GM13976 (cell line): ENCODE results near the gene RBMY1J.
"Not testable (repeated sequence)": the region's sequence is repeated elsewhere in the genome, so short reads cannot be mapped to it uniquely, and the experiment has no call there.

Experiments used
- DNase-seq: peaks from one replicate; pipeline ENCODE4 v3.0.0; 2012; ENCODE audit warnings: low spot score
- in situ Hi-C: fragments of 300-500 bp; cut with MboI; formaldehyde crosslinking; loops from one replicate; pipeline ENCODE4 v1.12.0; 2022; ENCODE audit warnings: low sequenced_read_pairs, mixed read lengths, inconsistent platforms; ENCODE audit not compliant: unreplicated experiment
- TF ChIP-seq, protein P1 (sequence below): IDR thresholded peaks from 2 replicates; pipeline ENCODE4 v1.5.1; 2012; ENCODE audit warnings: borderline replicate concordance, mild to moderate bottlenecking; ENCODE audit not compliant: insufficient read depth; ENCODE audit errors: extremely low read depth, missing control alignments, control extremely low read depth

RBMY1J gene

GRCh38 chrY:22403110-22403509 is at the start of gene RBMY1J:
TSS of gene RBMY1J (plus strand) at chrY:22403410. CDS start at chrY:22405448, 2,038 bp downstream.
- in situ Hi-C loops, DNase-seq: not testable (repeated sequence)

GRCh38 chrY:22367416-22367815 is 35.8 kb upstream of the RBMY1J start:
- no peak for DNase-seq
- in situ Hi-C loops: no loop called here
- TF ChIP-seq, protein P1, sequence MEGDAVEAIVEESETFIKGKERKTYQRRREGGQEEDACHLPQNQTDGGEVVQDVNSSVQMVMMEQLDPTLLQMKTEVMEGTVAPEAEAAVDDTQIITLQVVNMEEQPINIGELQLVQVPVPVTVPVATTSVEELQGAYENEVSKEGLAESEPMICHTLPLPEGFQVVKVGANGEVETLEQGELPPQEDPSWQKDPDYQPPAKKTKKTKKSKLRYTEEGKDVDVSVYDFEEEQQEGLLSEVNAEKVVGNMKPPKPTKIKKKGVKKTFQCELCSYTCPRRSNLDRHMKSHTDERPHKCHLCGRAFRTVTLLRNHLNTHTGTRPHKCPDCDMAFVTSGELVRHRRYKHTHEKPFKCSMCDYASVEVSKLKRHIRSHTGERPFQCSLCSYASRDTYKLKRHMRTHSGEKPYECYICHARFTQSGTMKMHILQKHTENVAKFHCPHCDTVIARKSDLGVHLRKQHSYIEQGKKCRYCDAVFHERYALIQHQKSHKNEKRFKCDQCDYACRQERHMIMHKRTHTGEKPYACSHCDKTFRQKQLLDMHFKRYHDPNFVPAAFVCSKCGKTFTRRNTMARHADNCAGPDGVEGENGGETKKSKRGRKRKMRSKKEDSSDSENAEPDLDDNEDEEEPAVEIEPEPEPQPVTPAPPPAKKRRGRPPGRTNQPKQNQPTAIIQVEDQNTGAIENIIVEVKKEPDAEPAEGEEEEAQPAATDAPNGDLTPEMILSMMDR: no peak

DNA sequence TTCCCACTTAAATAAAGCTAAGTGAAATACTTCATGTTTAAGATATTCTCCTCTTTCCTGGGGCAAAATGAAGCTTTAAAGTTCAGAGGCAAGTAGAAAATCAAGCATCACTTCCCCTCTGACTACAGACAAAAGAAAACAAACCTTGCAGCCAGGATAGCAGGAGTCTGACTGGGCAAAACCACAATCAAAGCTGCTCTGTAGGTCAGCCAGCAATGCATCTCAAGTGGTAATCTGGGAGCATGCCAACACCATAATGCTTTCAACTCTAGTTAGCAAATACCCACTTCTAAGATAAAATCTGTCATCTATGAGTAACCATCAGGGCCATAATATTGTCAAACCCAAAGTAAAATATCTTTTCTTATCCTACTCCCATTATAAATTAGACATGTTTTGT is 32.6 kb upstream of the RBMY1J start:
- in situ Hi-C loops: no loop called here
- TF ChIP-seq, protein P1: no peak
- DNase-seq: no peak

DNA sequence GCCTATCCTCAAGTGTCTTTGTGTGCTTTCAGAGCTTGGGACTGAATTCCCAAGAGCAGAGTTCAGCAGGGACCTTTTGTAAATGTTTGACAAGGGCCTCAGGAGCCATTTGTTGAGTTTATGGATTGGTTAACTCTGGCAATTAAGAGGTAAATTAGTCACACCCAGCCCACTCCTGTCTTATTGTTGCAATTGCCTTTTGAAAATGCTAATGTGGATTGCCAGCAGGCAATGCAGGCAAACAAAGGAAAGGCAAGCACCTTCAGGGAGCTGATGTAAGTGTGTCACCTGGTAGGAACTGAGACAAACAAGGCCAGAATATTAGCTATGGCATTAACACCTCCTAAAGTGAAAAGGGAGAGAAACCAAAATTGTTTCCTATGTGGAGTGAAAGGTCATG is 29.7 kb upstream of the RBMY1J start:
- in situ Hi-C loops: no loop called here
- TF ChIP-seq, protein P1: no peak
- DNase-seq: no peak

DNA sequence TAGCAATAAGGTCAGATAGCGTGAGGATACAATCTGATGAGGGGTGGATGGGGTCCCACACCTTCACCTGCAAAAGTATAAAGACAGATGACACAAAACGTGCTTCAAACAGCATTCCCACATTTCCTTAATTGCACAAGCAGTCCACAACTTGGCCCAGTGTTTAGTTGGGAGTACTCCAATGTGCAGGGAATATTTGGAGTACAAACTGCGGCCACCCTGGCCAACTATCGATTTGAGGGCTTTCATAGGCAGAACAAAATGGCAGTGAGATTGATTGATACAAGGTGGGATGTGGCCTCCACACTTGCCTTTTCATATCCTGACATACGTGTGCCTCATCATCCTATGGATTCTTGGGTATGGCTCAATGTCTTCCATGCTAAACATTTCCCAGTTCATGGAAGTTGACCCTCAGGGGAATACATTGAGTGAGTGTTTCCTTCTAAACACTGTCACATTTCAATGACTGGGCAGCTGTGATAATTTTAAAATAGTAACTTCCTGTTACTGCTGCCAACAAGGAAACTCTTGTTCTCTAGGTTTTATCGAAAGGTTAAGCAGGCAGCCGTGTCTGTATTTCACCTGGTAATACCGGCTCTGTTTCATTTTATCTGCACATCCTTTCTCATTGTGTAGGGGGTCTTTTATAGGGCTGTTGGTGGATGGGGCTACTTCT is 41.6 kb downstream of the RBMY1J start:
- in situ Hi-C loops: not testable (repeated sequence)

GRCh38 chrY:22455522-22455921 is 52.3 kb downstream of the RBMY1J start:
- in situ Hi-C loops, DNase-seq: not testable (repeated sequence)

More for the DNA sequence above, 41.6 kb downstream of the RBMY1J start:
- not testable (repeated sequence) for DNase-seq

DNA sequence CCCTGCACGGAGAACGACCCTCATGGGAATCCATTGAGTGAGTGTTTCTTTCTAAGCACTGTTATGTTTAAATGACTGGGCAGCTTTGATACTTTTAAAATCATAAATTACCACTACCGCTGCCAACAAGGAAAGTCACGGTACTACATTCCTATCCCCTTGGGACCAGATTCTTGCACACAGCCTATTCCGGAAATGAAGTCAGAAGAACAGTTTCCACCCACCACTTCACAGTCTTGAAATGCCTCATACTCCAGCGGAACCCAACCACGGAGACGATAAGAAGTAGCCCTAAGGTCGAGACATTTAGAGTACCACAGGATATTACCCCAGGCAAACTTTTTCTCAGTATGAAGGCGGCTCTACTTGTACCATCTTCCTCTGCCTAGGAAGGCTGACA is 58.8 kb downstream of the RBMY1J start:
- in situ Hi-C loops: not testable (repeated sequence)

More for the DNA sequence above, 58.8 kb downstream of the RBMY1J start:
- DNase-seq: not testable (repeated sequence)
